Trophoblast cell (in vitro differentiated cells and primary cell): ENCODE measurements around the gene SPOUT1.
"Not testable (repeated sequence)": the region's sequence is repeated elsewhere in the genome, so short reads cannot be mapped to it uniquely, and the experiment has no call there.

Experiments used
- DNase-seq, 2 donors: peaks; one replicate each; pipeline ENCODE4 v3.0.0-alpha.2; 2016
- H2AFZ ChIP-seq: 2 replicates; pipeline ENCODE4 v1.6.1; 2013; ENCODE audit warnings: low read length, moderate library complexity, mild to moderate bottlenecking; ENCODE audit not compliant: insufficient read depth, poor library complexity
- H2AK5ac ChIP-seq: 2 replicates; pipeline ENCODE4 v1.6.1; 2013; ENCODE audit warnings: mild to moderate bottlenecking, low read length
- H2BK120ac ChIP-seq: 2 replicates; pipeline ENCODE4 v1.6.1; 2013; ENCODE audit warnings: low read length, mild to moderate bottlenecking, moderate library complexity; ENCODE audit not compliant: insufficient read depth, poor library complexity
- H2BK12ac ChIP-seq: 2 replicates; pipeline ENCODE4 v1.6.1; 2013; ENCODE audit warnings: mild to moderate bottlenecking, low read length, moderate library complexity
- H2BK5ac ChIP-seq: 2 replicates; pipeline ENCODE4 v1.6.1; 2013; ENCODE audit warnings: low read length, low read depth, moderate library complexity, mild to moderate bottlenecking; ENCODE audit not compliant: poor library complexity
- H3K14ac ChIP-seq: 2 replicates; pipeline ENCODE4 v1.6.1; 2013; ENCODE audit warnings: mild to moderate bottlenecking, low read length
- H3K18ac ChIP-seq: 2 replicates; pipeline ENCODE4 v1.6.1; 2013; ENCODE audit warnings: mild to moderate bottlenecking, low read length
- H3K23ac ChIP-seq: 2 replicates; pipeline ENCODE4 v1.6.1; 2013; ENCODE audit warnings: low read length
- H3K27ac ChIP-seq: 2 replicates; pipeline ENCODE4 v1.5.1; 2013; ENCODE audit warnings: low read depth, mild to moderate bottlenecking, inconsistent platforms, low read length, moderate library complexity
- H3K27me3 ChIP-seq: 2 replicates; pipeline ENCODE4 v1.6.1; 2013; ENCODE audit warnings: inconsistent platforms, mild to moderate bottlenecking, low read length, moderate library complexity; ENCODE audit not compliant: insufficient read depth
- H3K36me3 ChIP-seq, 2 experiments: 1 replicate in 1 of 2; 2 replicates in 1 of 2; pipeline ENCODE4 v1.6.1; 2013; ENCODE audit warnings: low read length in 2 of 2, mild to moderate bottlenecking in 2 of 2, moderate library complexity in 1 of 2; ENCODE audit not compliant: insufficient read depth in 2 of 2, control insufficient read depth in 1 of 2
- H3K4ac ChIP-seq: 2 replicates; pipeline ENCODE4 v1.6.1; 2013; ENCODE audit warnings: low read depth, mild to moderate bottlenecking, low read length, moderate library complexity
- H3K4me1 ChIP-seq, 2 experiments: 1 replicate in 1 of 2; 2 replicates in 1 of 2; pipeline ENCODE4 v1.6.1; 2013; ENCODE audit warnings: low read length in 2 of 2, mild to moderate bottlenecking in 2 of 2, moderate library complexity in 1 of 2; ENCODE audit not compliant: insufficient read depth in 2 of 2, control insufficient read depth in 1 of 2
- H3K4me2 ChIP-seq: 2 replicates; pipeline ENCODE4 v1.6.1; 2013; ENCODE audit warnings: inconsistent platforms, mild to moderate bottlenecking, low read length, moderate library complexity
- H3K4me3 ChIP-seq: 2 replicates; pipeline ENCODE4 v1.5.1; 2013; ENCODE audit warnings: mild to moderate bottlenecking, low read depth, low read length, inconsistent platforms
- H3K79me1 ChIP-seq: one replicate; pipeline ENCODE4 v1.6.1; 2013; ENCODE audit warnings: low read length
- H3K79me2 ChIP-seq: 2 replicates; pipeline ENCODE4 v1.6.1; 2013; ENCODE audit warnings: low read length, mild to moderate bottlenecking; ENCODE audit not compliant: control insufficient read depth, insufficient read depth, poor library complexity
- H3K9ac ChIP-seq: 2 replicates; pipeline ENCODE4 v1.6.1; 2013; ENCODE audit warnings: mild to moderate bottlenecking, low read length
- H3K9me3 ChIP-seq: 2 replicates; pipeline ENCODE4 v1.6.1; 2013; ENCODE audit warnings: low read depth, mild to moderate bottlenecking, control low read depth, inconsistent platforms, low read length; ENCODE audit not compliant: insufficient read depth
- H4K12ac ChIP-seq: 2 replicates; pipeline ENCODE4 v1.6.1; 2013; ENCODE audit warnings: low read depth, mild to moderate bottlenecking, low read length, moderate library complexity
- H4K8ac ChIP-seq: 2 replicates; pipeline ENCODE4 v1.6.1; 2013; ENCODE audit warnings: low read depth, mild to moderate bottlenecking, low read length, moderate library complexity
- H4K91ac ChIP-seq: one replicate; pipeline ENCODE4 v1.6.1; 2013; ENCODE audit warnings: low read depth, mild to moderate bottlenecking, low read length, moderate library complexity
- WGBS: extraction: QIAGEN DNeasy Blood & Tissue Kit; methylation state at CpG from one replicate; pipeline ENCODE4 v1.1.7; 2013; ENCODE audit warnings: missing lambda C conversion rate; ENCODE audit not compliant: insufficient read length, insufficient coverage; ENCODE audit errors: extremely low coverage; 5-methylcytosine and 5-hydroxymethylcytosine counted together

The SPOUT1 gene

GRCh38 chr9:128843171-128843570 is 13.6 kb upstream of the SPOUT1 start:
- H3K36me3 ChIP-seq, H3K9me3 ChIP-seq, H3K23ac ChIP-seq, H3K27me3 ChIP-seq, H2BK5ac ChIP-seq, H4K91ac ChIP-seq, H4K8ac ChIP-seq, H3K9ac ChIP-seq, H2AFZ ChIP-seq, H2BK12ac ChIP-seq, H3K4me2 ChIP-seq, H3K4me3 ChIP-seq, H3K14ac ChIP-seq, H2BK120ac ChIP-seq, H3K27ac ChIP-seq, H3K79me1 ChIP-seq, H3K4ac ChIP-seq, H4K12ac ChIP-seq, H3K79me2 ChIP-seq, H3K18ac ChIP-seq, H2AK5ac ChIP-seq: not testable (repeated sequence)
- H3K4me1 ChIP-seq = peaks cover 8 to 16% of the 10 kb centered on the region in 2 experiments
- peak; percentile 94 to 95 for DNase-seq
- WGBS = no CpG with 5 or more reads among the region's 7 CpGs

DNA sequence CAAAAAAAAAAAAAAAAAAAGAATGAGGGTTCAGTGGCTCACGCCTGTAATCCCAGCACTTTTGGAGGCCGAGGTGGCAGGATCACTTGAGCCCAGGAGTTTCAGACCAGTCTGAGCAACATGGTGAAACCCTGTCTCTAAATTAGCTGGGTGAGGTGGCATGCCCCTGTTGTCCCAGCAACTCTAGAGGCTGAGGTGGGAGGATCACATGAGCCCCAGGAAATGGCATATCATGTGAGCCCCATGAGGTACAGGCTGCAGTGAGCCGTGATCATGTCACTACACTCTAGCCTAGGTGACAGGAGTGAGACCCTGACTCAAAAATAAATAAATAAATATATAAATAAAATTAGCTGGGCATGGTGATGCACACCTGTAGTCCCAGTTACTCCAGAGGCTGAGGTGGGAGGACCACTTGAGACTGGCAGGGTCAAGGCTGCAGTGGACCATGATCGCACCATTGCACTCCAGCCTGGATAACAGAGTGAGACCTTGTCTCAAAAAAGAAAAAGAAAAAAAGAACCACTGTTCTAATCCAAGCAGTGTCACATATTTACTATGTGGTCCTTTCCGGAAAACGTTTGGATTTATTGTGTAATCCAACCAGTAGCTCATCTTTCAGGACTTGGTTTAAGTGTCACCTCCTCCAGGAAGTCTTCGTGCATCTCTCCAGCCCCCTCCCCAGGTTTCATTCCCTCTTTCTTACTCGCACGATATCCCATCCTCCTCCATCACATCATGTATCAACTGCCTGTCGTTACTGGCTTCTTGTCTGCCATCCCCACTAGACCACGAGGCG is 12.3 kb upstream of the SPOUT1 start:
- Histone ChIP-seq H3K4ac (no peak overlapping the region), H2BK12ac (no peak overlapping the region), H4K12ac (no peak overlapping the region), H2AFZ (no peak overlapping the region), H3K14ac (no peak overlapping the region), H3K27me3 (no peaks in the 10 kb centered on the region), H2AK5ac (no peak overlapping the region), H3K79me1 (no peaks in the 10 kb centered on the region), H3K4me1 (peaks cover 13 to 20% of the 10 kb centered on the region in 2 experiments), H4K91ac (no peak overlapping the region), H3K27ac (no peak overlapping the region), H3K4me2 (no peak overlapping the region), H3K23ac (no peak overlapping the region), H2BK5ac (no peak overlapping the region), H3K18ac (no peak overlapping the region), H2BK120ac (no peak overlapping the region), H3K36me3 (peaks cover 0 to 3% of the 10 kb centered on the region in 2 experiments), H4K8ac (no peak overlapping the region), H3K79me2 (no peaks in the 10 kb centered on the region), H3K9me3 (no peaks in the 10 kb centered on the region), H3K9ac (no peak overlapping the region), H3K4me3 (no peak overlapping the region)
- no peak for DNase-seq
- 100% methylated on average over 3 of the region's 12 CpGs for WGBS

GRCh38 chr9:128840524-128840923 is 10.9 kb upstream of the SPOUT1 start:
- Histone ChIP-seq H3K18ac (no peak overlapping the region), H4K91ac (no peak overlapping the region), H3K27me3 (no peaks in the 10 kb centered on the region), H2AK5ac (no peak overlapping the region), H3K4me2 (no peak overlapping the region), H3K4me1 (peaks cover 9 to 15% of the 10 kb centered on the region in 2 experiments), H4K8ac (no peak overlapping the region), H3K9me3 (no peaks in the 10 kb centered on the region), H2BK12ac (no peak overlapping the region), H3K9ac (no peak overlapping the region), H3K14ac (no peak overlapping the region), H3K79me2 (no peaks in the 10 kb centered on the region), H3K4me3 (no peak overlapping the region), H2AFZ (no peak overlapping the region), H3K4ac (no peak overlapping the region), H3K36me3 (peaks cover 3% of the 10 kb centered on the region in 2 experiments), H3K23ac (no peak overlapping the region), H3K27ac (no peak overlapping the region), H2BK120ac (no peak overlapping the region), H4K12ac (no peak overlapping the region), H2BK5ac (no peak overlapping the region), H3K79me1 (no peaks in the 10 kb centered on the region)
- no peak for DNase-seq
- WGBS = no CpG with 5 or more reads among the region's 1 CpG

DNA sequence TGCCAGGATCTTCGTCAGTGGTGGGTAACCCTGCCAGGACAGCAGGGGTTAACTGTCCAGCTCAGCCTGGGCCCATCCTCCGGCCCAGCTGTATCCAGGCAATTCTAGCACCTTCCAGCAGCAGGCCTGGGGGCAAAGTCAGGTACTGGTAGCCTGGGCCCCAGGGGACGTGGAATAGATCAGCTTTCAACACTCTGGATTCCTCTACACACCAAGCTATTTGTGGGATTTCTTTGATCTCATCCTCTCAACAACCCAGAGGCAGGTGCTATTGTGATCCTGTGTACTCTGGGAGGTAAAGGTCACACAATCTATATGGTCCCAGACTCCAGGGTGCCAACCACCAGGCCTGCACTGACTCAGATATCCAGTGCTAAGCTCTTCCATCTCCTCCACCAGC is 8.7 kb upstream of the SPOUT1 start:
- Histone ChIP-seq H3K4me3 (no peak overlapping the region), H4K91ac (no peak overlapping the region), H3K23ac (no peak overlapping the region), H2BK5ac (no peak overlapping the region), H3K18ac (no peak overlapping the region), H2AK5ac (no peak overlapping the region), H3K4me2 (no peak overlapping the region), H3K4ac (no peak overlapping the region), H3K14ac (no peak overlapping the region), H3K9ac (no peak overlapping the region), H2BK120ac (no peak overlapping the region), H4K8ac (no peak overlapping the region), H2AFZ (no peak overlapping the region), H3K9me3 (peaks cover 2% of the 10 kb centered on the region), H3K27ac (no peak overlapping the region), H3K79me2 (no peaks in the 10 kb centered on the region), H3K79me1 (no peaks in the 10 kb centered on the region), H3K4me1 (peaks cover 8 to 9% of the 10 kb centered on the region in 2 experiments), H3K36me3 (peaks cover 3 to 8% of the 10 kb centered on the region in 2 experiments), H4K12ac (no peak overlapping the region), H3K27me3 (no peaks in the 10 kb centered on the region), H2BK12ac (no peak overlapping the region)
- WGBS = no CpG with 5 or more reads among the region's 3 CpGs
- peak; percentile 94 to 97 for DNase-seq
